Mesothelial cell of epicardium (in vitro differentiated cells): ENCODE results near the gene PIGW. TPM values are rescaled to one million over a fixed set of nuclear protein-coding genes. Genes with fewer than 3 reads are reported as not detected.
"Not testable (repeated sequence)": the region's sequence is repeated elsewhere in the genome, so short reads cannot be mapped to it uniquely, and the experiment has no call there.

Experiments used
- DNase-seq, 2 experiments: peaks; one replicate each; pipeline ENCODE4 v3.0.0; 2021; ENCODE audit warnings: low spot score in 2 of 2; ENCODE audit not compliant: unreplicated experiment in 2 of 2
- H3K27ac Mint-ChIP-seq: 2 replicates; pipeline ENCODE4 v1.8.0; 2021; ENCODE audit warnings: mixed read lengths
- H3K27me3 Mint-ChIP-seq: 2 replicates; pipeline ENCODE4 v1.8.0; 2021; ENCODE audit warnings: low read depth, mixed read lengths
- H3K36me3 Mint-ChIP-seq: 2 replicates; pipeline ENCODE4 v1.8.0; 2021; ENCODE audit warnings: mixed read lengths
- H3K4me1 Mint-ChIP-seq: 2 replicates; pipeline ENCODE4 v1.8.0; 2021; ENCODE audit warnings: mixed read lengths
- H3K4me3 Mint-ChIP-seq: 2 replicates; pipeline ENCODE4 v1.8.0; 2021; ENCODE audit warnings: mild to moderate bottlenecking, moderate library complexity, mixed read lengths
- H3K9me3 Mint-ChIP-seq: 2 replicates; pipeline ENCODE4 v1.8.0; 2021; ENCODE audit warnings: mixed read lengths
- CTCF ChIP-seq: fragments of 200-600 bp; sonication (generic); IDR thresholded peaks from one replicate; pipeline ENCODE4 v1.5.0; 2021; ENCODE audit warnings: antibody characterized with exemption; ENCODE audit not compliant: unreplicated experiment
- total RNA-seq: library from RNA; stranded (reverse); gene quantifications from 3 replicates; pipeline ENCODE4 v1.2.1, GENCODE V29; 2021

PIGW gene
- total RNA-seq, 1 donor from 2014 or later = 8.8 TPM

GRCh38 chr17:36504156-36504545 lies 30.6 kb upstream of the PIGW start:
- Mint-ChIP-seq H3K27me3 (no peaks in the 10 kb centered on the region), H3K4me1 (no peaks in the 10 kb centered on the region), H3K27ac (no peak overlapping the region), H3K4me3 (no peak overlapping the region), H3K36me3 (peaks cover 12% of the 10 kb centered on the region), H3K9me3 (no peaks in the 10 kb centered on the region)
- TF ChIP-seq CTCF = no peak
- no peak for DNase-seq

GRCh38 chr17:36505171-36505570 lies 29.6 kb upstream of the PIGW start:
- Mint-ChIP-seq H3K27ac (no peak overlapping the region), H3K27me3 (no peaks in the 10 kb centered on the region), H3K4me1 (no peaks in the 10 kb centered on the region), H3K4me3 (no peak overlapping the region), H3K36me3 (peaks cover 12% of the 10 kb centered on the region), H3K9me3 (no peaks in the 10 kb centered on the region)
- DNase-seq = no peak
- TF ChIP-seq CTCF = no peak

GRCh38 chr17:36506249-36506826 lies 28.4 kb upstream of the PIGW start:
- no peaks in the 10 kb centered on the region for H3K4me1 Mint-ChIP-seq
- H3K9me3 Mint-ChIP-seq = no peaks in the 10 kb centered on the region
- no peak for TF ChIP-seq CTCF
- DNase-seq = no peak
- H3K27ac Mint-ChIP-seq = no peak overlapping the region
- no peaks in the 10 kb centered on the region for H3K27me3 Mint-ChIP-seq
- H3K4me3 Mint-ChIP-seq = no peak overlapping the region
- H3K36me3 Mint-ChIP-seq = peaks cover 14% of the 10 kb centered on the region

GRCh38 chr17:36506831-36507230 lies 28.0 kb upstream of the PIGW start:
- H3K27ac Mint-ChIP-seq = no peak overlapping the region
- H3K36me3 Mint-ChIP-seq = peaks cover 14% of the 10 kb centered on the region
- no peak for DNase-seq
- TF ChIP-seq CTCF = no peak
- H3K4me3 Mint-ChIP-seq = no peak overlapping the region
- no peaks in the 10 kb centered on the region for H3K27me3 Mint-ChIP-seq
- no peaks in the 10 kb centered on the region for H3K9me3 Mint-ChIP-seq
- H3K4me1 Mint-ChIP-seq = no peaks in the 10 kb centered on the region

GRCh38 chr17:36507266-36507665 lies 27.5 kb upstream of the PIGW start:
- DNase-seq = no peak
- H3K27me3 Mint-ChIP-seq = no peaks in the 10 kb centered on the region
- peaks cover 13% of the 10 kb centered on the region for H3K36me3 Mint-ChIP-seq
- no peak overlapping the region for H3K4me3 Mint-ChIP-seq
- H3K4me1 Mint-ChIP-seq = no peaks in the 10 kb centered on the region
- H3K27ac Mint-ChIP-seq = no peak overlapping the region
- TF ChIP-seq CTCF = no peak
- H3K9me3 Mint-ChIP-seq = no peaks in the 10 kb centered on the region

- not testable (repeated sequence) for H3K4me3 Mint-ChIP-seq, H3K9me3 Mint-ChIP-seq, H3K27me3 Mint-ChIP-seq, H3K36me3 Mint-ChIP-seq, DNase-seq, H3K27ac Mint-ChIP-seq, H3K4me1 Mint-ChIP-seq
Measured at GRCh38 chr17:36508439-36508838, 26.3 kb upstream of the PIGW start.
